Measurements from ENCODE around the gene KIF13A.
"Not testable (repeated sequence)": the region's sequence is repeated elsewhere in the genome, so short reads cannot be mapped to it uniquely, and the experiment has no call there.

The KIF13A gene

GRCh38 chr6:17998442-17998841, 11.0 kb upstream of the KIF13A start:
- no peak for DNase-seq (ENCODE audit: low read depth in 2 of 2)

- DNase-seq (ENCODE audit: low read depth in 2 of 2), result no peak
Observed at GRCh38 chr6:17998003-17998402, 10.6 kb upstream of the KIF13A start.

GRCh38 chr6:17995414-17995813, 8.0 kb upstream of the KIF13A start:
- DNase-seq (ENCODE audit: low read depth in 2 of 2), result no peak

- DNase-seq (ENCODE audit: low read depth in 2 of 2), result no peak
Observed at GRCh38 chr6:17994019-17994418, 6.6 kb upstream of the KIF13A start.

GRCh38 chr6:17988422-17988944, 1.0 kb upstream of the KIF13A start:
- no peak for DNase-seq (ENCODE audit: low read depth in 2 of 2)

- peak in 1 of 2 donors; percentile 35 for DNase-seq (ENCODE audit: low read depth in 2 of 2)
Observed at GRCh38 chr6:17987697-17988421, 424 bp upstream of the KIF13A start.

GRCh38 chr6:17986656-17987446, 584 bp downstream of the KIF13A start:
- no peak for DNase-seq (ENCODE audit: low read depth in 2 of 2)

GRCh38 chr6:17985934-17986655, 1.3 kb downstream of the KIF13A start:
- DNase-seq (ENCODE audit: low read depth in 2 of 2), result no peak

GRCh38 chr6:17984812-17985670, 2.4 kb downstream of the KIF13A start:
- no peak for DNase-seq (ENCODE audit: low read depth in 2 of 2)

- no peak for DNase-seq (ENCODE audit: low read depth in 2 of 2)
Observed at GRCh38 chr6:17984399-17984798, 3.0 kb downstream of the KIF13A start.

GRCh38 chr6:17983730-17984129, 3.7 kb downstream of the KIF13A start:
- DNase-seq (ENCODE audit: low read depth in 2 of 2), result no peak

GRCh38 chr6:17980329-17980728, 7.1 kb downstream of the KIF13A start:
- no peak for DNase-seq (ENCODE audit: low read depth in 2 of 2)

- DNase-seq (ENCODE audit: low read depth in 2 of 2), result no peak
Observed at GRCh38 chr6:17979479-17979878, 8.0 kb downstream of the KIF13A start.

GRCh38 chr6:17976258-17976657, 11.2 kb downstream of the KIF13A start:
- not testable (repeated sequence) for DNase-seq (ENCODE audit: low read depth in 2 of 2)

GRCh38 chr6:17974570-17975368, 12.7 kb downstream of the KIF13A start:
- DNase-seq (ENCODE audit: low read depth in 2 of 2), result no peak

GRCh38 chr6:17972978-17973622, 14.3 kb downstream of the KIF13A start:
- no peak for DNase-seq (ENCODE audit: low read depth in 2 of 2)

- no peak for DNase-seq (ENCODE audit: low read depth in 2 of 2)
Observed at GRCh38 chr6:17972074-17972952, 15.1 kb downstream of the KIF13A start.

- DNase-seq (ENCODE audit: low read depth in 2 of 2), result no peak
Observed at GRCh38 chr6:17971128-17972073, 16.0 kb downstream of the KIF13A start.
